Glutamatergic neuron (in vitro differentiated cells): ENCODE measurements around the gene CAPN5. TPM values are rescaled to one million over a fixed set of nuclear protein-coding genes. Genes with fewer than 3 reads are reported as not detected.

Experiments
- DNase-seq: peaks from one replicate; pipeline ENCODE4 v3.0.0; 2022
- H3K27ac Mint-ChIP-seq: one replicate; pipeline ENCODE4 v1.8.0; 2020; ENCODE audit warnings: mild to moderate bottlenecking, mixed read lengths, inconsistent platforms; ENCODE audit not compliant: unreplicated experiment
- H3K27me3 Mint-ChIP-seq: one replicate; pipeline ENCODE4 v1.8.0; 2020; ENCODE audit warnings: mild to moderate bottlenecking, moderate library complexity, mixed read lengths, inconsistent platforms; ENCODE audit not compliant: unreplicated experiment
- H3K36me3 Mint-ChIP-seq: one replicate; pipeline ENCODE4 v1.8.0; 2020; ENCODE audit warnings: mild to moderate bottlenecking, mixed read lengths, inconsistent platforms; ENCODE audit not compliant: unreplicated experiment
- H3K4me1 Mint-ChIP-seq: one replicate; pipeline ENCODE4 v1.8.0; 2020; ENCODE audit warnings: mild to moderate bottlenecking, low read depth, mixed read lengths, inconsistent platforms; ENCODE audit not compliant: unreplicated experiment
- H3K4me3 Mint-ChIP-seq: one replicate; pipeline ENCODE4 v1.8.0; 2020; ENCODE audit warnings: mild to moderate bottlenecking, mixed read lengths, inconsistent platforms; ENCODE audit not compliant: unreplicated experiment
- H3K9me3 Mint-ChIP-seq: one replicate; pipeline ENCODE4 v1.8.0; 2020; ENCODE audit warnings: mild to moderate bottlenecking, moderate library complexity, mixed read lengths, inconsistent platforms; ENCODE audit not compliant: unreplicated experiment
- total RNA-seq: library from RNA; stranded (reverse); fragmentation: NEBNext Ultra II Directional; extraction: Animal tissue kit (Norgen Biotek cat#: 25700); gene quantifications from one replicate; pipeline ENCODE4 v1.2.1, GENCODE V29; 2021; ENCODE audit not compliant: unreplicated experiment
- TF ChIP-seq, protein P1 (sequence below): fragments of 200-600 bp; sonication (generic); IDR thresholded peaks from one replicate; pipeline ENCODE4 v1.5.0; 2021; ENCODE audit not compliant: partially characterized antibody, unreplicated experiment

Gene CAPN5
- total RNA-seq, 1 donor from 2014 or later = 45.0 TPM

DNA sequence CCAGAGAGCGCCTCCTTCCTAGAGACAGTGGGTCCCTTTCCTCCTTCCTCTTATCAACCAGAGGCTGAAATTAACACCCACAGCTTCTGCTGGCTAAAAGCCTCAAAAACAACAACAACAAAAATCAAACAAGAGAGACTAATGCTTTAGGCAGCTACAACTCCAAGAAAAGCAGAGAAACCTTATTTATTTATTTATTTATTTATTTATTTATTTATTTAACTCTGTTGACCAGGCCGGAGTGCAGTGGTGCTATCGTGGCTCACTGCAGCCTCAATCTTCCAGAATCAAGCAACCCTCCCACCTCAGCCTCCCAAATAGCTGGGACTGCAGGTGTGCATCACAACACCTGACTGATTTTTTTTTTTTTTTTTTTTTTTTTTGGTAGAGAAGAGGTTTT is 35.2 kb upstream of the CAPN5 start:
- DNase-seq = no peak
- TF ChIP-seq, protein P1, sequence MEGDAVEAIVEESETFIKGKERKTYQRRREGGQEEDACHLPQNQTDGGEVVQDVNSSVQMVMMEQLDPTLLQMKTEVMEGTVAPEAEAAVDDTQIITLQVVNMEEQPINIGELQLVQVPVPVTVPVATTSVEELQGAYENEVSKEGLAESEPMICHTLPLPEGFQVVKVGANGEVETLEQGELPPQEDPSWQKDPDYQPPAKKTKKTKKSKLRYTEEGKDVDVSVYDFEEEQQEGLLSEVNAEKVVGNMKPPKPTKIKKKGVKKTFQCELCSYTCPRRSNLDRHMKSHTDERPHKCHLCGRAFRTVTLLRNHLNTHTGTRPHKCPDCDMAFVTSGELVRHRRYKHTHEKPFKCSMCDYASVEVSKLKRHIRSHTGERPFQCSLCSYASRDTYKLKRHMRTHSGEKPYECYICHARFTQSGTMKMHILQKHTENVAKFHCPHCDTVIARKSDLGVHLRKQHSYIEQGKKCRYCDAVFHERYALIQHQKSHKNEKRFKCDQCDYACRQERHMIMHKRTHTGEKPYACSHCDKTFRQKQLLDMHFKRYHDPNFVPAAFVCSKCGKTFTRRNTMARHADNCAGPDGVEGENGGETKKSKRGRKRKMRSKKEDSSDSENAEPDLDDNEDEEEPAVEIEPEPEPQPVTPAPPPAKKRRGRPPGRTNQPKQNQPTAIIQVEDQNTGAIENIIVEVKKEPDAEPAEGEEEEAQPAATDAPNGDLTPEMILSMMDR = no peak
- Mint-ChIP-seq H3K27ac (no peak overlapping the region), H3K27me3 (peaks cover 4% of the 10 kb centered on the region), H3K9me3 (peaks cover 5% of the 10 kb centered on the region), H3K4me3 (no peak overlapping the region), H3K36me3 (no peaks in the 10 kb centered on the region), H3K4me1 (peaks cover 7% of the 10 kb centered on the region)

DNA sequence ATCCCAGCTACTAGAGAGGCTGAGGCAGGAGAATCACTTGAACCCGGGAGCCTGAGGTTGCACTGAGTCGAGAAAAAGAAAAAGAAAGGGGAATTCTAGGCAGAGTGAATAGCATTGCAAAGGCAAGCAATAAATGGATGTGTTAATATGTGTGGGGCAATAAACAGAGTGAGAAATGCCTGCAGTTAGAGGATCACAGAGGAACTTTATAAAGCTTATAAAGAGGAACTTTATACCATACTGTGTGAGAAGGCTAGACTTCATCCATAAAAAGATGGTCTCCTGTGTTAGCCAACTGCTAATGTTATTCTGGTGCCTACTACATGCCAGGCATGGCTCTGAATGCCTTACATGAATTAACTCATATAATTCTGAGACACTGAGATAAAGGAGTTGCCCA is 31.7 kb upstream of the CAPN5 start:
- H3K27me3 Mint-ChIP-seq = peaks cover 11% of the 10 kb centered on the region
- H3K4me1 Mint-ChIP-seq = no peaks in the 10 kb centered on the region
- H3K9me3 Mint-ChIP-seq = peaks cover 4% of the 10 kb centered on the region

DNA sequence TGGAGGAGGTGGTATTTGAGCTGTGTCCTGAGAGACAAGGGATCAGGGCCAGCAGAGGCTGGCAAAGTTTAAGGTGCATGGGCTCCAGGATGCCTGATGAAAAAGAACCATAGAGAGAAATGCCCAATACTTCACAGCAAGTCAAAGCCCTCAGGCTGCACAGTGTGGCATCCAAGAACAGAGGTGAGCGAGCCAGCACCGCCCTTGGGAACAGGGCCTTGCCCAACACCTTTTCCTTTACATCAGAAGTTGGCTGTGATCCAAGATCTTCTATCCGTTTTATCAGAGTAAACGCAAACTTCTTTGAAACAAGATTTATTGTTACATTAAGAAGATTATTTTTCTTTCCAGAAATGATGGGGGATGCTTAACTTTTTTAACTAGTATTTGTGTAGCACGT is 31.2 kb upstream of the CAPN5 start:
- H3K4me3 Mint-ChIP-seq = no peak overlapping the region
- no peaks in the 10 kb centered on the region for H3K4me1 Mint-ChIP-seq
- H3K9me3 Mint-ChIP-seq = peaks cover 4% of the 10 kb centered on the region
- TF ChIP-seq, protein P1 = no peak
- H3K36me3 Mint-ChIP-seq = peaks cover 11% of the 10 kb centered on the region
- no peak overlapping the region for H3K27ac Mint-ChIP-seq
- no peak for DNase-seq
- H3K27me3 Mint-ChIP-seq = peaks cover 13% of the 10 kb centered on the region

More for the DNA sequence above, 31.7 kb upstream of the CAPN5 start:
- no peak for DNase-seq
- Mint-ChIP-seq H3K36me3 (peaks cover 11% of the 10 kb centered on the region), H3K4me3 (no peak overlapping the region), H3K27ac (no peak overlapping the region)
- TF ChIP-seq, protein P1 = no peak

DNA sequence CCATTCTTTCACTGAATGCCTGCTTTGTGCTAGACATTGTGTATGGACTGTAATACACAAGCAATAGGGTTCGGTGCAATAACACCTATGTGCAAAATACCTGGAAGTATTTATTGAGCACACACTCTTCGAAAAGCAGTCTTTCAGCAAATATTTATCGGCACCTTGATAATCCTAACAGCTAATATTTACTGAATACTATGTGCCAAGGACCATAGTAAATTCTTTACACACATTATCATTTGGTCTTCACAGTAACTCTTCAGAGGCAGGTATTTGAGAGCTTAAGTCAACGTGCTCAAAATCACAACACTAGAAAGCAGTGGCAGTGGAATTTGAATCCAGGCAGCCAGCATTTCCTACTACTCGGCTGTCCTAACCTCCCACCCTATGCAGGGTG is 30.4 kb upstream of the CAPN5 start:
- Mint-ChIP-seq H3K36me3 (peaks cover 11% of the 10 kb centered on the region), H3K4me3 (no peak overlapping the region), H3K9me3 (peaks cover 6% of the 10 kb centered on the region), H3K27me3 (peaks cover 18% of the 10 kb centered on the region), H3K27ac (no peak overlapping the region), H3K4me1 (no peaks in the 10 kb centered on the region)
- DNase-seq = no peak
- TF ChIP-seq, protein P1 = no peak

DNA sequence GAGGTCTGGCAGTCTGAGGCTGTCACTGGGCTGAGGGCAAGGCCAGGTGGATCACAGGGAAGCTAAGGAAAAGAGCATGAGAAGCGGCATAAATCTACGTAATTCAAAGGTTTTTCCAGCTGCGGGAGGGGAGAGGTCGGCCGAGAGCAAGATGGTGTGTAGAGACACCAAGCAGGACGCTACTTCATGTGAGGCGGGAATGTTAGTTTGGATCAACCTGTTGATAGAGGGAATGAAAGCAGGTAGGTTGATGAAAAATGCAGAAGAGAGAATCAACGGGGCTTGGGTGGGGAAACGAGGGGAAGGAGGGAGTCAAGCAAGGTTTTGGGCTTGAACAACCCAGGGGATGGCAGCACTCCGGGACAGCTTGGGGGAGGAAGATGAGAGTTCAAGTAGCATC is 29.7 kb upstream of the CAPN5 start:
- no peak for DNase-seq
- H3K27ac Mint-ChIP-seq = no peak overlapping the region
- TF ChIP-seq, protein P1 = no peak
- H3K27me3 Mint-ChIP-seq = peaks cover 20% of the 10 kb centered on the region
- peaks cover 11% of the 10 kb centered on the region for H3K36me3 Mint-ChIP-seq
- H3K9me3 Mint-ChIP-seq = peaks cover 6% of the 10 kb centered on the region
- no peaks in the 10 kb centered on the region for H3K4me1 Mint-ChIP-seq
- no peak overlapping the region for H3K4me3 Mint-ChIP-seq
